CD1c-positive myeloid dendritic cell (primary cell): ENCODE data around the gene ELMO2.

Source experiments
- DNase-seq: peaks from one replicate; pipeline ENCODE4 v3.0.0-alpha.2; 2016; ENCODE audit errors: extremely low spot score

Gene ELMO2

DNA sequence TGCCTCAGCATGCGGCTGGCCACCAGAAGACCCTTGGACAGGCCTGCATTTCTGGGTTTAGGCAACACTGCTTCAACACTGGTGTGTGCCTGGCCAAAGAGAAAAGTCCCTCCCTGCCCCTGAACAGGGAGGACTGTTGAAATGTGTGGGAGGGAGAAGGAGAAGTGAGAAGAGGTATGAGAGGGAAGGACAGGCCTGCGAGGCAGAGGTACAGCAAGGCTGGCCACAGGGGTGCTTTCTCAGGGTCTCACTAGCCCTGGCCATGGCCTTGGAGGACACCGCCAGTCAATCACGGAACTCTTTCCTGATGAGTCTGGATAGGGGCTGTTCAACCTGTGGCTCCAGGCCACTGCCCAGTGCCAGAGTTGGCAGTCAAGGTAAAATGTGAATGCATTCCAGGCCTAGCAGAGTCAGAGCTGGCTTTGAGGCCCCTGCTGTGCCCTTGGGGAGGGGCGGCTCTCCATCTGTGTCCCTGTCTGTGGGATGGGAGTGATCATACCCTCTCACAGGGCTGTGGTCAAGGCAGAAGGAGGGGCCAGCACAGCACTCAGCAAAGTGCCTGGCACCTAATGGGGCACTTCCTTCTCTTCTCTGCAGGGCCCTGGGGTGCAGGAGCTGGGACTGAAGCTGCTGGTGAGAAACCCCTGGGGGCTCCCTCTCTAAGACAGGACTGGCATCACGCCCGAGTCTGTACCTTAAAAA lies 54.9 kb downstream of the ELMO2 start:
- peak; percentile 65 for DNase-seq

DNA sequence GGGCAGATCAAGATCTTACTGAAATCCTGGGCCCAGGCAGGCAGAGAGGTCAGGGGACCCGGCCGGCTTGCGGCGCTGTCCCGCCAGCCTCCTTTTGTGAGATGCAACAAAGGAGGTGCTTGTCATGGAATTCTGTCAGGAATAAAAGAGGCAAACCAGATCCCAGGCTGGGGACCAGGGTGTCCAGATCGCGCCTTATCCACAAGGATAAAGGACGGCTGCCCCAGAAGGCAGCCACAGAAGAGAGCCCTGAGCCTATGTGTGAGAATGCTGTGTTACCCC lies 55.5 kb downstream of the ELMO2 start:
- no peak for DNase-seq

DNA sequence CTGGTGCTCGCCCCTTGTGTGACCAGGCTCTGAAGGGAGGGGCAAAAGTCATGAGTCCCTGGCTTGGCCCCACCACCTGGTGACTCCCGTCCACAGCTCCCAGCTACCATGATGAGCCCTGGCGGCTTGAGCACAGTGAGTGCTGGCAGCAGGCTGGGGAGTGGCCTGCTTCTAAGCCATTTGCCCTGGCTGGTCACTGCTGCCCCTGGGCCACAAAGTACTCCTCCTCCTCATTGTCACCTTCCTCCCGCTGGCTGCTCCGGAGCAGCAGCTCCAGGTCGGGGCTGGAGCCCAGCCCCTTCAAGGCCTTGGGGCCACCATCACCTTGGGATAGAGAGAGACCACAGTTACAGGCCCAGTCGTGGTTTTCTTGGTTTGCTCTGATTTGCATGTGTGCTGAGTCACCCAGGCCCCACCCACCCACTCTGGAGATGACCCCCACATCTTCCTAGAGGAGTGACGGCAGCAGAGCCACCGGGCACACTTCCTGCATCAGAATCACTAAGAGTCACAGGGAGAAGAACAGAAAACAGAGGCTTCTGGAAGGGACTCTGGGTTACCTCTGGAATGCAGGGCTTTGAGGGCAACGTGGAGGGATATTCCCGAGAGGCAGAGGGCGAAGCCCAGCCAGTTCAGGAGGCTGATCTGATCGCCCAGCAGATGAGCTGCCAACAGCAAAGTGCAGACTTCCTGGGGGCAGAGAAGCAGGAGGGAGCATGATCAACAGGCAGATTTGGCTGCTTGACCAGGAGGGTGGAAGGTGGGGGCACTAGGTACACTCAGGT lies 56.0 kb downstream of the ELMO2 start:
- peak; percentile 83 for DNase-seq

DNA sequence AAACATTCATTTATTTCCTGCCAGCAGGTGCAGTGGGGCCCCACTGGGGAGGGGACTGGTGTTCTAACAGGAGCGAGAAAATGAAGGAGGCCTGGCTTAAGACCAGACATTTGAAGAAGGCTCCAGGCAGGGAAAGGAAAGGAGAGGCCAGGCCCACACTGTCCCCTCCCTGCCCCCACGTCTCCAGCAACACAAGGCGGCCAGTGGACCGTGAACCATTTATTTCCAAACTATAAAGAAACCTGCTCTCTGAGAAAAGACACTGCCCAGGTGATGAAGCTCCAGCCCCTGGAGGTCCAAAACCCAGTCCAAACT lies 56.7 kb downstream of the ELMO2 start:
- DNase-seq = no peak

DNA sequence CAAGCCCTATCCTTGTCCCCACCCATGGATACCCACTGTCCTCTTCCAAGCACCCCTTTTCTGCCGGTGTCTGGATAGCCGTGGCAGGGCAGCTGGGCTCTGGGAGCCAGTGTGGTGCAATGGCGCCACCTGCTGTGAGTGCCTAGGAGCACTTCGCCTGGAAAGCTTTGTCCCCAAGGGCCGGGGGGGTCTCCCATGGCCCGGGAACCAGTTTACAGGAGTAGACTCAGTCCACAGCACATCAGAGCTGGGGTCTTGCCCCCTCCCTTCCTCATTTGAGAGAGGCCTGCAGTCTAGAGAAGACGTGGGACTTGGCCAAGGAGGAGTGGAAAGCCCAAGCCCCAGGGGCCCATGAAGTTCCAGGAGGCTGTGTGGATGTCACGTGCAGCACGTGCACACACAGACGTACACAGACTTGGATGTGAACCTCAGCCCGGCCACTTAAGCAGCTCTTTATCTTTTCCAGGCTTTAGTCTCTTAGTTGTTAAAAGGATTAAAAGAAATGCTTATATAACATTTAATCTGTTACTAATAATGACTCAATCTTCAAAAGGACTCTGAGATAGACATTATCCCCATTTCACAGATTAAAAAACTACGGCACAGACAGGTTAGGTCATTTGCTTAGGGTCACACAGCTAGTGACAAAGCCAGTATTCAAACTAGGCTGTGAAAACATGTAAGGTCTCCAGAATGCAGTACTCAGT lies 57.2 kb downstream of the ELMO2 start:
- DNase-seq = peak; percentile 64

DNA sequence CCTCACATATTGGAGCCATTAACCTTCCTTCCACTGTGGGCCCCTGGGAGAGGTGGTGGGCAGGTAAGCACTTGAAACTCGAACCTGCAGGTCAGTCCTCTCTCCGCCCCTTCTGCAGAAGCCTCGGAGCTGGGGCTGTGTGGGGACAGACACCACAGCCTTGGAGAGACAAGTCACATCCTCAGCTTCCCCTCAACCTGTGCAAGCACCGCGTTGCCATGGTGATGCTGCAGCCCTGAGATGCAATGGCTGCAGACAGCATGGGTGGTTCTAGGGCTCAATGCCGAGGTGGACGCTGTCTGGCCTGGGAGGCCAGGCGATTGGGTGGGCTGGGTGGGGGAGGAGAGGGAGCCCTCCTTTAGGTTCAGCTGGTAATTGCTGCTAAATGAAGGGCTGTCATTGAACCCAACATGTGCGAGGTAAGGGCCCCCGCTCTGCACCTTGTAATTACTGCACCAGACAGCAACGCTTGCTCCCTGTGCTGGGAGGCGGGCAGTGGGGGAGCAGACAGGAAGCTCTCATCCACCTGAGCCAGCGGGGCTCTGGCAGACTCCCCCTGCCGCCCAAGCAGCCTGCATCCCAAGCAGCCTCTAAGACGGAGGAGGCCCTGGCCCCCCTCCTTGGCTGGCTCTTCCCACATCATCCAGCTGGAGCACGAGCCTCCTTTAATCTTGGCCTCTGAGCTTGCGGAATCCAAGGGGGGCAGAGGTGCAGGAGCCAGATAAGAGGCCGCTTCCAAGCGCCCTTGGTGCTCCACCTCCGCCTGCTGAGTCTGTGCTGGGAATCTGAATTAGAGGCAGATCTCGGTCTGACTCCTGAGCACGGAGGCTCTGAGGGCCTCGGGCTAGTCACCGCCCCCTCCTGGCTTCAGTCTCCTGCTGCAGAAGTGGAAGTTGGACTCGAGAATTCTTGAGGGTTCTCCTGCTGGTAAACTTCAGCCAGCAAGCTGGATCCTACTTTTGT lies 58.3 kb downstream of the ELMO2 start:
- no peak for DNase-seq

DNA sequence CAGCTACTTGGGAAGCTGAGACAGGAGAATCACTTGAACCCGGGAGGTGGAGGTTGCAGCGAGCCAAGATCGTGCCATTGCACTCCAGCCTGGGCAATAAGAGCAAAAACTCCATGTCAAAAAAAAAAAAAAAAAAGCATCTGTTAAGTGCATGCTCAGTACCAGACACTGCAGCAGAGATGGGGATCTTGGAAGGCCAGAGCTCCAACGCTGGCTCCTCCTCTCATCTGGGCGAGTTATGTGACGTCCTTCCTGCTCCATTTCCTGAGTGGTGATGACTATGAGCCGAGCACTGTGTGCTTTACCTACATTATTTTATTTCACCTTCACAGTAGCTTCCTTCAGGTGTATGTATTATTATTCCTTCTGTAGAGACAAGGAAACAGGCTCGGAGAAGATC lies 59.6 kb downstream of the ELMO2 start:
- no peak for DNase-seq

DNA sequence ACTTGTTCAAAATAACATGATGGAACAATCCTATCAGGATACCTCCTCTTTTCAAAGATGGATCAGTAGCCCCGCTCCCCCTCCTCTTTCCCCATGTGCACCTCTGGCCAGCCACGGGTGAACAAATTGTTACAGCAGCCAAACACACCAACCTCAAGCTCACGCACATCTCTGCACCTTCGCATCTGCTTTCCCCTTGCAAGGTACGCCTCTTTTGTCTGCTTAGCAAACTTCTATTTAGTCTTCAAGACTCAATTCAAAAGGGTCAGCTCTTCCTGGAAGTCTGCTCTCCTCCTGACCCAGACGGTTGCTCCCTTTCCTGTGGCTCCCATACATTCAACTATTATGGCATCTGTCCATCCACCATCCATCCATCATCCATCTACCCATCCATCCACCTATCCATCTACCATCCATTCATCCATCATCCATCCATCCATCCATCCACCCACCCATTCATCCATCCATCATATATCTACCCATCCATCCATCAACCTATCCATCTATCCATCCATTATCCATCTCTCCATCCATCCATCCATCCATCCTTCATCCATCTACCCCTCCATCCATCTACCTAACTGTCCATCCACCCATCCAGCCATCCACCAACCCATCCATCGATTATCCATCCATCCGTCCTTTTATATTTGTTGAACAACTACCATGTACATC lies 61.8 kb downstream of the ELMO2 start:
- DNase-seq = no peak

DNA sequence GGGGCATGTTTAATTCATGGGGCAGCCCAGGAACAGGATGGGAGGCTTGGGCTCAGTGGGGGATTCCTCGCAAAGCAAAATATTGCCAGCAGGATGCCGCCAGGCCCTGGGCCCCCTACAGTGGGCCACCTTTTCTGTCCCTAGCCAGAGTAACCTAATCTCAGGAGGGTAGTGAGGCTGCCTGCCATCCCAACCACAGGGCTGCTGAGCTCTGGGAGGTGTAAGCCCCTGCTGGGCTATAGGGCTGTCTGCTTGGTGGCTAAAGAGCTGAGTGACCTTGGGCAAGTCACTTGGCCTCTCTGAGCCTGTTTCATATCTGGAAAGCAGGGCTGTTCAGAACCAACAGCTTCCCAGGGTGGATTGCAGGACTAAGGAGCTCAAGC lies 62.4 kb downstream of the ELMO2 start:
- DNase-seq = no peak

DNA sequence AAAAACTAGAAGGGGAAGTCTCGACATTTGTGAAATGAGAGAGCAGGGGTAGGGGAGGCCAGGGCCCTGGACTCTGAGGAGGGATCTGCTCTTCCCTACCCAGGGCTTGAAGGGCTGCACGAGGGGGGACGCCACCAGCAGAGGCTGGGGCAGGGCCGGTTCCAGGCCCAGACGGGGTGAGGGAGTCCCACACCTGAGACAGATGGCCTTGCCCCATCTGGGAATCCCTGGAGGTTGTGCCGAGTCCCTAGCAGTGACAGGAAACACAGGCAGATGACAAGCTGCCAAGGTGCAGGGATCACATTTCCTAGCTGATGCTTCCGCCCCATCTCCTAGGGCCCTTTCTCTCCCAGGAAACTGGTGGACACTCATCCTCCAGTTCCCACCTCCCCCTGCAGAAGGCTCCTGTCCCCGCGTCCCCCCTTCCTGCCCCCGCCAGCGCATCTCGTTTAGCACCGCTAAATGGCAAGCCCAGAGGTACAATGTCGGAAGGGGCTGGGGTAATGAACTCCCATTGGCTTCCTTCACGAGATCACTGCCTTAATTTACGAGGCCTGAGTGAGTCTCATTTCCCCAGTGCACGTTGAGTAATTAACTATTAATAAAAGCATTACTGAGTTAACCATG lies 63.0 kb downstream of the ELMO2 start:
- no peak for DNase-seq

DNA sequence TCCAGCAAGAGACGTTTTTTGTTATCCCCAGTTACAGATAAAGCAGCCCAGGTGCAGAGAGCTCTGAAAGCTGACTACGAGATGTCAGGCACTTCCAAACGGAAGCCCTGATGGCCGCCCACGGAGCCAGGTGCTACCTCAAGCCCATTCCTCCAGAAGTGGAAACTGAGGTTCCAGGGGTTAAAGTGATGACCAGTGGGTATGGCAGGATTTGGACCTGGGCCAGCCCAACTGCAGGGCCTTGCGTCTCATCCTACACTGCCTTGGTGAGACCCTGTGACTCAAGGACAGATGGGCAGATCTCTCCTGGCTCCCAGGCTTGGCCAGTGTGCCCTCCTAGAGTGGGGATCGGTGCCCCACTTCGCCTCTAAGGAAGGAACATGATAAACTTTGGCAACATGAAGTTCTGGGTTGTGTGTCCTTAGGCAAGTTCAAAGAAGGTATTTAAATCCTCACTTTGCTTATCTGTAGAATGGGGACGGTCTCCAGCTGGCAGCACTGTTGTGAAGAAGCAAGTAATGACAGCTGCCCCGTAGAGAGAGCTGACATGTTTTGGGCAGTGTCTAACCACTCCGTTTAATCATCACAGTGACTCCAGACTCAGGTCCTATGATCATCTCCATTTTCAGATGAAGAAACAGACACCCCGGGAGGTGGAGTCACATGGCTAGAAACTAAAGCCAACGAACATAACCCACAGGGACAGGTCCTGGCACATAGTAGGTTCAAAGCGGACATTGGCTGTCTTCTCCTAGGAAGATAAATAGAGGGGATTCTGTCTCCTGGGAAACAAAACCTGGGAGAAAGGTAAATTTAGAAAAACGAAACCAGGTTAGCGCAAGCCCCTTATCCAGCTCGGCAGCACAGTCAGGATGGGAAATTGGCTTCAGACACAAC lies 63.7 kb downstream of the ELMO2 start:
- DNase-seq = no peak

DNA sequence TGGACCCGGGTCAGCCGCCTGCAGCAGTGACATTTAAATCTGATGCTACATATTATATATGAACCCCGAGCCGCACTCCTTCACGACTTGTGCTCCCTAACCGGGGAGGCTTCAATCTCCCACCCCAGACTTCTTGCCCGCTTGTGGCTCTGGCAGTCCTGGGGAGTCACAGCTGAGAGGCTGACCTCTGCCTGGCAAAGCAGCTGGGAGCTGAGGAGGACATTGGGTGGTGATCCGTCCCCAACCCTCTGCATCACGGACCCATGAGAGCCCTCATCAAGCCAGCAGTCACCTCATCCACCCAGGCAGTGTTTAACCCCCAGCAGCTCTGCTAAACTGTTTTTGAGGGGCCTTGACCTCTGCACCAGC lies 64.4 kb downstream of the ELMO2 start:
- DNase-seq = no peak

DNA sequence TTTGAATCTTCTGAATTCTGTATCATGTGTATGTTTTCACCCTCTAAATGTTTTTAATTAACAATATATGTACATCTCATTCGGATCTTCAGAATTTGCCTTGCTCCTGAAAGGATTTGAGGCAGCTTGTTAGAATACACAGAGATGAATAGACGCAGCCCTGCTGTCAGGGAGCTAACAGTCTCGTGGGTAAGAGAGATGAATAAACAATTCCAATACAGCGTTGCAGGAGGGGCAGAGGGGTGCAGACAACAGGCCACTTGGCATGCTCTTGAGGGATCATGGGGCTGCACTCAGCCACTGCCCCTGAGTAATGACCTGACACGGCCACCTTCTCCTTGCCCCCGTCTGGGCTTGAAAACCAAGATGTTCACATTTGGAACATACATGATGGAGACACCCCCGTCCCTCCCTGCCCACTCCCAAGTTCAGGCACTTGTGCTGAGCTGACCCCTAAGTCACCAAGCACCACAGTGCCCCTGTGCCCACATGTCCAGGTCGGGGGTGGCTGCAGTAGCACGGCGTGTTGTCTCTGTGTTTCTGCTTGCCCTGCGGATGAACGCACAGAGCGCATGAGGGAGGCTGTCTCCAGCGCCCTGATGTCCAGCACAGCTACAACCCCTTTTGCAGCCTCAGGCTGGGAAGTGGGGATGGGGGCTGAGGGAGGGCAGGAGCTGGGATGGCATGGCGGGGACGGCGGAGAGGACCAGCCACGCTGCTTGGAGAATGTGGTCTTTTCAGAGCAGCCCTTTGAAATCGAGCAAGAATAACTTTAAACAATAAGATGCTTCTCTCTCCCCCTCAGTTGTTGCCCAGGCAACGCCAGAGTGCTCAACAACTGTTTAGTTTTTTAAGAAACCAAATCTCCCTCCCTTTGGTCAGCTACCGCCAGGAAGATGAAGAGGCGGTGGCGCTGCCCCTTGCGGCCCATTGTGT lies 65.1 kb downstream of the ELMO2 start:
- DNase-seq = no peak

DNA sequence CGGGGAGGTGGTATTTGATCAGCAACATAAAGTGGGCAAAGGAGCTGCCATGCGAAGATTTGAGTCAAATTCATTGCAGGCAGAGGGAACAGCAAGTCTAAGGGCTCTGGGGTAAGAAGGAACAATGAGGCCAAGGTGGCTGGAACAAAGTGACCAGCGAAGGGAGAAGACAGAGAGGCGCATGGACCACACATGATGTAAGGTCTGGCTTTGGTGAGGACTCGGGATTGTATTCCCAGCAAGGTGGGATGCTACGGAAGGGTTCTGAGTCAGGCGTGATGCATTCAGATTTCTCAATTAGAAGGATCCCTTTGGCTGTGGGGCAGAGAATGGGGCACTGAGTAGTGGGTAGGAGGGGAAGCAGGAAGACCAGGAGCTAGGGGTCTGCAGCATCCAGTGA lies 67.4 kb downstream of the ELMO2 start:
- no peak for DNase-seq

DNA sequence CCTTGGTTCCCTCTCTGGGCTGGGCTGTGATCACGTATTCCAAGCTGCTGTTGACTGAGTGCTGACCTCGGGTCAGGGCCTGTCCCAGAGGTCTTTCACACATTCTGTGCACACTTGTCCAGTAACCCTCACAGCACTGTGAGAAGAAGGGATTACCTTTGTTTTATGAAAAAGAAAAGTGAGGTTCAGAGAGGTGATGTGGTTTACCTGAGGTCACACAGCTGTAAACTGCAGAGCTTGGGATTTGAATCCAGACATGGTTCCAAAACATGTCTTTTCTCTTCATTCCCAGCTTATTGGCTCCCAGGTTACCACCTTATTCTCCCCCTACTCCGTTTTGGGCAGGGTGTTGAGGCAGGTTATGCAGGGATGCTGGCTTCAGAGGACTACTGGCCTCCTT lies 69.7 kb downstream of the ELMO2 start:
- no peak for DNase-seq

DNA sequence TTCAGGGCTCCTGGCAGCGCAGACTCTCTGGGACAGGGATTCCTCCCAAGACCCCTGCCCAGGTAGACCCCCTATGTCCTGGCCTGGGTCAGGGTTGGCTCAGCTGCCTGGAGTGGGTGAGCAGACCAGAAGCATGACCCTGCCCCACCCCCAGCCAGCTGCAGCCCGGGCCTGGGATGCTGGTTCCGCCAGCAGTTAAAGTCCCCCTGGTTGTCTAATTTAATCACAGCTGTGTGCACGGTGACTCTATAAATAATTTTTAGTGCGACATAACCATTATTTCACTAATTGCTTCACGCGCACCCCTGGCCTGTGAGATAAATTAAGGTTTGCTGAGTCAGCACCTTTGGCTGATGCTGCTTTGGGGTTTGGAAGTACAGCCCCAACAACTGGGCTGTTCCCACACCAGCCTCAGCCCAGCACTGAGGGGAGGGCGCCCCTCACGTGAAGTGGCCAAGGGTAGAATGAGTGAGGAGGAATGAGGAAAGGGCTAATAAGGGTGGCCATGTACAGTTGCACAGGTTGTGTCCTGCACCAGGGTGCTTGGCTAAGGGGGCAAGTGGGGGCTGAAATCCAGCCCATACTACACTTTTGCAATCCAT lies 72.0 kb downstream of the ELMO2 start:
- DNase-seq = no peak

DNA sequence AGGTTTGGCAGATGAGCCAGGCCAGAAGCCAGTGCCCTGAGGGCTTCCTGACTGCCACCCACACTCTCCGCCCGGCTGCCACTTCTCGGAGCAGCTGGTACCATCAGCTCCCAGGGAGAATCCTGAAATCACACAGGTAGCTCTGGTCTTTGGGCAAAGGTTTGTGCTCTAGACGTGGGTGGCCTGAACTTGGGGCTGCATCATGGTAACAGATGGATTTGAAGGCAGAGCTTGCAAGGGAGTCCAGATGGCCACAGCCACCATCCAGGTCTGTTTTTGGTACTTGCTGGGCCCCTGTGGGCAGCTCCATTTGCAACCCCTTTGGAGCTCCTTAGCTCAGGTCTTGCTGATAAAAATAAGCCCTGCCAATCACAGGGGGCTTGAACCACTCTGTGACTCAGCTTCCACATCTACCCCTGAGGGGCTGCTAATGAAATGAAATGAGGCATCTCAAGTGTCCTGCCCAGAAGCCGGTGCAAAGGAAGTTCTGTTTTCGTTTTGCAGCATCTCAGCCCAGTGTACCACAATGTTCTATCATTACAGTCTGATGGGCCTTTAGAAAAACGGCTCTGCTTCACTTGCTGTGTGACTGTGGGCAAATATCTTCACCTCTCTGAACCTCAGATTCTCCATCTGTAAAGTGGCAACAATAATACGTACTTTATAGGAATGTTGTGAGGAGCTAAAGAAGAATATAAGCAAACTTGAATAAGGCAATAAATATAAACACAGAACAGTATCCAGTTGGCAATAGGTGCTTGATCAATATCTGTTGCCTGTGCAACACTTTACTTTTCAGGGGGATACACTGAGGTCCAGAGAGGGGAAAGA lies 73.0 kb downstream of the ELMO2 start:
- DNase-seq = no peak
